Lower lobe of right lung (tissue), 2 donors: Measurements from ENCODE around the gene DNAJC6. TPM values are rescaled to one million over a fixed set of nuclear protein-coding genes. Genes with fewer than 3 reads are reported as not detected.

ENCODE experiments used
- ATAC-seq, 2 donors: fragments of 200-7000 bp; cut with Tn5 transposase; one replicate each; pipeline ENCODE4 v1.9.1; 2020 to 2022; ENCODE audit warnings: mild to moderate bottlenecking in 2 of 2, moderate library complexity in 2 of 2
- DNase-seq: peaks from one replicate; pipeline ENCODE4 v3.0.0-alpha.2; 2020
- H3K27ac ChIP-seq: fragments of 200-600 bp; one replicate; pipeline ENCODE4 v1.8.0; 2022
- H3K27me3 ChIP-seq: fragments of 200-600 bp; one replicate; pipeline ENCODE4 v1.8.0; 2022; ENCODE audit warnings: low read depth
- H3K36me3 ChIP-seq: fragments of 200-600 bp; one replicate; pipeline ENCODE4 v1.8.0; 2022; ENCODE audit warnings: mild to moderate bottlenecking
- H3K4me1 ChIP-seq: fragments of 200-600 bp; one replicate; pipeline ENCODE4 v1.8.0; 2022
- H3K4me3 ChIP-seq: fragments of 200-600 bp; one replicate; pipeline ENCODE4 v1.8.0; 2022; ENCODE audit warnings: mild to moderate bottlenecking
- H3K9me3 ChIP-seq: fragments of 200-600 bp; one replicate; pipeline ENCODE4 v1.8.0; 2022
- intact Hi-C: fragments of 100-400 bp; cut with DNase I; formaldehyde crosslinking; loops from one replicate; pipeline ENCODE4 v1.11.0; 2022
- total RNA-seq: library from RNA; stranded (reverse); fragmentation: NEBNext Ultra II Directional; extraction: Animal tissue kit (Norgen Biotek cat#: 25700); gene quantifications from one replicate; pipeline ENCODE4 v1.2.1, GENCODE V29; 2021
- TF ChIP-seq, protein P1 (sequence below): fragments of 200-600 bp; IDR thresholded peaks from one replicate; pipeline ENCODE4 v1.8.0; 2022; ENCODE audit warnings: antibody characterized with exemption, mild to moderate bottlenecking
- donor health status: DM: no; HTN: yes; CAD: no; lungs with severe emphysema.

The DNAJC6 gene
- total RNA-seq, 1 donor from 2014 or later: 10.5 TPM

- Histone ChIP-seq H3K4me3 (no peak overlapping the region), H3K27ac (no peak overlapping the region), H3K9me3 (no peaks in the 10 kb centered on the region), H3K27me3 (no peaks in the 10 kb centered on the region), H3K36me3 (no peaks in the 10 kb centered on the region), H3K4me1 (no peaks in the 10 kb centered on the region)
- intact Hi-C loops: no loop called here
- ATAC-seq (no peak), DNase-seq (no peak)
- TF ChIP-seq, protein P1, sequence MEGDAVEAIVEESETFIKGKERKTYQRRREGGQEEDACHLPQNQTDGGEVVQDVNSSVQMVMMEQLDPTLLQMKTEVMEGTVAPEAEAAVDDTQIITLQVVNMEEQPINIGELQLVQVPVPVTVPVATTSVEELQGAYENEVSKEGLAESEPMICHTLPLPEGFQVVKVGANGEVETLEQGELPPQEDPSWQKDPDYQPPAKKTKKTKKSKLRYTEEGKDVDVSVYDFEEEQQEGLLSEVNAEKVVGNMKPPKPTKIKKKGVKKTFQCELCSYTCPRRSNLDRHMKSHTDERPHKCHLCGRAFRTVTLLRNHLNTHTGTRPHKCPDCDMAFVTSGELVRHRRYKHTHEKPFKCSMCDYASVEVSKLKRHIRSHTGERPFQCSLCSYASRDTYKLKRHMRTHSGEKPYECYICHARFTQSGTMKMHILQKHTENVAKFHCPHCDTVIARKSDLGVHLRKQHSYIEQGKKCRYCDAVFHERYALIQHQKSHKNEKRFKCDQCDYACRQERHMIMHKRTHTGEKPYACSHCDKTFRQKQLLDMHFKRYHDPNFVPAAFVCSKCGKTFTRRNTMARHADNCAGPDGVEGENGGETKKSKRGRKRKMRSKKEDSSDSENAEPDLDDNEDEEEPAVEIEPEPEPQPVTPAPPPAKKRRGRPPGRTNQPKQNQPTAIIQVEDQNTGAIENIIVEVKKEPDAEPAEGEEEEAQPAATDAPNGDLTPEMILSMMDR: no peak
These were observed 95.6 kb downstream of the DNAJC6 start for GRCh38 chr1:65404941-65405340.

DNA sequence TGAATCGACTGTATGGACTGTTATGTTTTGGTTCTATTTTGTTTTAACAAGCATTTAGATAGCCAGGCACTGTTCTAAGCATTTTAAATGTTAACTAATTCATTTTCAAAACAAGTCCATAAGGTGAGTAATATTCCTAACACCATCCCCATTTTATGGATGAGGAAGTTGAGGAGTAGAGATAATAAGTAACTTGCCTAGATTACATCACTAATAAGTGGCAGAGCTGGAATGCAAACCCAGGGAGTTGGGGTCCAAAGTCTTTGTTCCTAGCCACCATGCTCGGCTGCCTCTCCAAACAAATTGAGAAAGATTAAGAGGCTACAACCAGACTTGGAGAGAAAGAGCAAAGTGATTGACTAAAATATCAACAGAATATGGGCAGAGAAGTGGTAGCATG is 98.5 kb downstream of the DNAJC6 start:
- H3K4me3 ChIP-seq: no peak overlapping the region
- no peak overlapping the region for H3K27ac ChIP-seq
- ATAC-seq (no peak), DNase-seq (no peak)
- TF ChIP-seq, protein P1: no peak
- intact Hi-C loops: no loop called here
- H3K27me3 ChIP-seq: no peaks in the 10 kb centered on the region
- H3K9me3 ChIP-seq: no peaks in the 10 kb centered on the region
- no peaks in the 10 kb centered on the region for H3K36me3 ChIP-seq
- H3K4me1 ChIP-seq: no peaks in the 10 kb centered on the region

DNA sequence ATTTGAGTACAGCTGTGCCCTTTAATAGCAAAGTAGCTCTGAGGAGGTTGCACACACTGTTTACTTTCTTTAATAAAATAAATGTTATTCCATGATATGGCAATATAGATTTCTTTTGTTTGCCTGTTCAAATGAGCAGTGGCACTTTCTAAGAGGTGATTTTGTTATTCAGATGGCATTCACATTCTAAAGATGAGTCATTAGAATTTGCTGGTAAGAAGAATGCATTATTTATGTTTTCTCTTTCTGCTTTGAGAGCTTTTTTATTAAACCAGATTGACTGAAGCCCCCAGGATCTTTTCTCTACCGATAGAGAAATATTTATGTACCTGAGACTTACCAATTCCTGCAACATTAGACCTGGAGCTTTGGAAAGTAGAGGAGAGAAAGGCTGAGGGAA is 100.0 kb downstream of the DNAJC6 start:
- H3K4me1 ChIP-seq: no peaks in the 10 kb centered on the region
- no peak for ATAC-seq
- H3K27me3 ChIP-seq: no peaks in the 10 kb centered on the region
- TF ChIP-seq, protein P1: no peak
- no peak overlapping the region for H3K4me3 ChIP-seq
- no peak for DNase-seq
- H3K9me3 ChIP-seq: no peaks in the 10 kb centered on the region
- no peaks in the 10 kb centered on the region for H3K36me3 ChIP-seq
- intact Hi-C loops: no loop called here
- no peak overlapping the region for H3K27ac ChIP-seq

GRCh38 chr1:65409816-65410326 is 100.5 kb downstream of the DNAJC6 start:
- Histone ChIP-seq H3K27ac (no peak overlapping the region), H3K36me3 (no peaks in the 10 kb centered on the region), H3K9me3 (no peaks in the 10 kb centered on the region), H3K27me3 (no peaks in the 10 kb centered on the region), H3K4me3 (no peak overlapping the region), H3K4me1 (no peaks in the 10 kb centered on the region)
- TF ChIP-seq, protein P1: no peak
- DNase-seq (no peak), ATAC-seq (no peak)
- intact Hi-C loops: no loop called here

- no peak for ATAC-seq
- Histone ChIP-seq H3K36me3 (no peaks in the 10 kb centered on the region), H3K9me3 (no peaks in the 10 kb centered on the region), H3K4me3 (no peak overlapping the region), H3K27ac (no peak overlapping the region), H3K27me3 (no peaks in the 10 kb centered on the region), H3K4me1 (no peaks in the 10 kb centered on the region)
- intact Hi-C loops: no loop called here
- no peak for DNase-seq
- TF ChIP-seq, protein P1: no peak
These were observed 103.1 kb downstream of the DNAJC6 start for GRCh38 chr1:65412256-65412983.
